ENCODE data around the gene ABCA8.

DNA sequence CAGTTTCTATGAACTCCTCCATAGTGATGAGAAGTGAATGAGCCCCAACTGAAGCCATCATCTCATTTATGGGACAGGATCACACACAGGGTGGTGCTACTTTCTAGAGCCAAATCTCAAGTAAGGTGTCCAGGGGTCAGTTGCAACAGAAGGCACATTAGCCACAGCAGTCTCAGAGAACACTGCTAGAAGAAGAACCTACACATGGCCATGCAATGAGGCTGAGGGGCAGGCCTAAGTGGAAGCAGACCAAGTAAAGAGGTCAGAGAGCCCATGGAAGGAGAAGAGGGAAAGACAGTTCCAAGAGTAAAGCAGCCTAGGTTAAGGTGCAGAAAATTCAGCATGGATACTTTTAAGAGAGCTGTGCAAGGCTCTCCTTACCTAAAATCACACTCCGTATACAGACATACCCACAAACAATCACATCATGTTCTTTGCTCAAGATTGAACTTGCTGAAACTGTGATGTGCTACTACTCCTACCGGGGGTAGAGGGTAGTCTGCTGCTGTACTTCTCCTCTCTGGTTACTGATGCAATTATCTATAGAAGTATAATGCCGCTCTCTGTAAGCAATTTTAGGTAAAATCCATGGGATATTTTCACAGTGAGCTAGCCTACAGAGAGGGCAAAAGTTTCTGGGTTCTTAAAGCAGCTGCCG is 1.7 kb downstream of the ABCA8 start:
- TF ChIP-seq, protein P1, sequence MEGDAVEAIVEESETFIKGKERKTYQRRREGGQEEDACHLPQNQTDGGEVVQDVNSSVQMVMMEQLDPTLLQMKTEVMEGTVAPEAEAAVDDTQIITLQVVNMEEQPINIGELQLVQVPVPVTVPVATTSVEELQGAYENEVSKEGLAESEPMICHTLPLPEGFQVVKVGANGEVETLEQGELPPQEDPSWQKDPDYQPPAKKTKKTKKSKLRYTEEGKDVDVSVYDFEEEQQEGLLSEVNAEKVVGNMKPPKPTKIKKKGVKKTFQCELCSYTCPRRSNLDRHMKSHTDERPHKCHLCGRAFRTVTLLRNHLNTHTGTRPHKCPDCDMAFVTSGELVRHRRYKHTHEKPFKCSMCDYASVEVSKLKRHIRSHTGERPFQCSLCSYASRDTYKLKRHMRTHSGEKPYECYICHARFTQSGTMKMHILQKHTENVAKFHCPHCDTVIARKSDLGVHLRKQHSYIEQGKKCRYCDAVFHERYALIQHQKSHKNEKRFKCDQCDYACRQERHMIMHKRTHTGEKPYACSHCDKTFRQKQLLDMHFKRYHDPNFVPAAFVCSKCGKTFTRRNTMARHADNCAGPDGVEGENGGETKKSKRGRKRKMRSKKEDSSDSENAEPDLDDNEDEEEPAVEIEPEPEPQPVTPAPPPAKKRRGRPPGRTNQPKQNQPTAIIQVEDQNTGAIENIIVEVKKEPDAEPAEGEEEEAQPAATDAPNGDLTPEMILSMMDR (conservative IDR thresholded peaks at IDR 0.05 in 1 of 2, IDR thresholded peaks at IDR 0.05 in 1 of 2; ENCODE audit: low read depth in 1 of 2, low read length in 2 of 2): no peak
- no peak for TF ChIP-seq EZH2 (IDR thresholded peaks at IDR 0.05; ENCODE audit: low read length, missing control alignments)

Measured in fibroblast of lung (primary cell).